K562 (cell line): ENCODE data around the gene ROBO2. TPM values are rescaled to one million over a fixed set of nuclear protein-coding genes. Genes with fewer than 3 reads are reported as not detected.

Source experiments
- ATAC-seq: fragments of 200-7000 bp; cut with Tn5 transposase; 3 replicates; pipeline ENCODE4 v1.9.1; 2020; ENCODE audit warnings: moderate library complexity
- BruUV-seq: library from RNA; stranded (reverse); fragments of 400-500 nt; replicated peaks from 2 replicates; lab custom pipeline; 2021; lab: Mats Ljungman, UMichigan
- CTCF ChIA-PET: fragments of 300-600 bp; formaldehyde crosslinking; extraction: SDS; loops from one replicate; lab custom pipeline; 2021; ENCODE audit warnings: low intra/inter-chr PET ratio; lab: Yijun Ruan, JAX
- POLR2A ChIA-PET: fragments of 300-600, 350-650 bp; sonication (Branson Sonifier 250); formaldehyde crosslinking; extraction: SDS; loops from one replicate; lab custom pipeline; 2021; ENCODE audit warnings: antibody characterized with exemption, inconsistent platforms; lab: Yijun Ruan, JAX
- DNase-seq, 4 experiments: peaks; one replicate each; pipeline versions ENCODE4 v3.0.0 to v3.0.0-alpha.2; 2011 to 2018; ENCODE audit warnings: low spot score in 3 of 4, mixed read lengths in 3 of 4; ENCODE audit errors: extremely low read depth in 1 of 4
- FAIRE-seq: peaks from 2 replicates; lab custom pipeline; 2011; peaks lifted over from hg19 to GRCh38; lab: Jason Lieb, UNC
- H2AFZ ChIP-seq: 2 replicates; pipeline ENCODE4 v1.6.0; 2011; ENCODE audit warnings: low read depth, low read length, control low read depth, inconsistent platforms
- H3K27ac ChIP-seq: fragments of 200-600 bp; 3 replicates; pipeline ENCODE4 v1.8.0; 2011; ENCODE audit warnings: low read depth, mild to moderate bottlenecking, control low read depth, inconsistent platforms, low read length, moderate library complexity, mixed read lengths; ENCODE audit errors: extremely low read depth
- H3K27me3 ChIP-seq, 2 experiments: fragments of 300-600 bp in 1 of 2; 2 replicates in 1 of 2; 3 replicates in 1 of 2; pipeline versions ENCODE4 v1.6.0 to v1.8.0; 2011; ENCODE audit warnings: inconsistent platforms in 2 of 2, low read length in 2 of 2, mild to moderate bottlenecking in 1 of 2, mixed read lengths in 1 of 2, moderate library complexity in 1 of 2; ENCODE audit not compliant: control insufficient read depth in 2 of 2, insufficient read depth in 2 of 2
- H3K36me3 ChIP-seq: fragments of 300-600 bp; 3 replicates; pipeline ENCODE4 v1.8.0; 2011; ENCODE audit warnings: mild to moderate bottlenecking, low read length, inconsistent platforms; ENCODE audit not compliant: control insufficient read depth, insufficient read depth
- H3K4me1 ChIP-seq, 2 experiments: fragments of 200-600 bp in 1 of 2; replicated peaks in 1 of 2; 2 replicates in 1 of 2; 3 replicates in 1 of 2; pipeline versions ENCODE4 v1.5.1 to v1.8.0; 2011; ENCODE audit warnings: inconsistent platforms in 2 of 2, low read length in 2 of 2, mild to moderate bottlenecking in 1 of 2, mixed read lengths in 1 of 2, moderate library complexity in 1 of 2; ENCODE audit not compliant: control insufficient read depth in 2 of 2, insufficient read depth in 2 of 2
- H3K4me2 ChIP-seq: 2 replicates; pipeline ENCODE4 v1.6.1; 2011; ENCODE audit warnings: low read length, control low read depth, inconsistent platforms, mixed read lengths; ENCODE audit not compliant: insufficient read depth
- H3K4me3 ChIP-seq: fragments of 200-600 bp; sonication (generic), shearing (Covaris generic); 2 replicates; pipeline ENCODE4 v1.5.1; 2016; ENCODE audit warnings: control low read depth, inconsistent platforms
- H3K79me2 ChIP-seq: fragments of 200-600 bp; 3 replicates; pipeline ENCODE4 v1.8.0; 2011; ENCODE audit warnings: low read length, inconsistent platforms; ENCODE audit not compliant: control insufficient read depth, insufficient read depth
- H3K9ac ChIP-seq, 2 experiments: 2 replicates each; pipeline versions ENCODE4 v1.6.0 to v1.6.1; 2011; ENCODE audit warnings: low read depth in 2 of 2, low read length in 2 of 2, control low read depth in 1 of 2, inconsistent platforms in 1 of 2, mild to moderate bottlenecking in 1 of 2, mixed read lengths in 1 of 2; ENCODE audit not compliant: insufficient read depth in 1 of 2
- H3K9me1 ChIP-seq: one replicate; pipeline ENCODE4 v1.6.0; 2011; ENCODE audit warnings: inconsistent platforms, mild to moderate bottlenecking, low read length, moderate library complexity; ENCODE audit not compliant: control insufficient read depth, insufficient read depth
- H3K9me3 ChIP-seq: replicated peaks from 2 replicates; pipeline ENCODE4 v1.5.1; 2011; ENCODE audit warnings: low read depth, low read length, inconsistent platforms; ENCODE audit not compliant: control insufficient read depth, insufficient read depth
- H4K20me1 ChIP-seq: replicated peaks from 2 replicates; pipeline ENCODE4 v1.6.1; 2011; ENCODE audit warnings: low read length, inconsistent platforms, mixed read lengths; ENCODE audit not compliant: control insufficient read depth, insufficient read depth
- CBX2 ChIP-seq: fragments of 200-600 bp; sonication (generic); IDR thresholded peaks from one replicate; pipeline ENCODE4 v1.6.1; 2012; ENCODE audit warnings: mild to moderate bottlenecking, low read length, inconsistent platforms; ENCODE audit not compliant: insufficient read depth, poor library complexity, severe bottlenecking
- GABPA ChIP-seq: fragments of 200-800 bp; sonication (Bioruptor generic); conservative IDR thresholded peaks from 2 replicates; pipeline ENCODE4 v1.6.1; 2016; ENCODE audit warnings: low read depth, missing genetic modification characterization, missing compliant biosample characterization
- L3MBTL2 ChIP-seq: fragments of 450-650 bp; IDR thresholded peaks from 2 replicates; pipeline ENCODE4 v1.6.1; 2016; ENCODE audit warnings: mild to moderate bottlenecking, moderate library complexity
- MXD1 ChIP-seq: fragments of 250-450 bp; sonication (Bioruptor Pico); IDR thresholded peaks from 2 replicates; pipeline ENCODE4 v1.8.0; 2021; ENCODE audit warnings: borderline replicate concordance, mild to moderate bottlenecking, moderate library complexity; ENCODE audit not compliant: poor library complexity, severe bottlenecking
- SP2 ChIP-seq: IDR thresholded peaks from 2 replicates; pipeline ENCODE4 v1.6.1; 2011; ENCODE audit warnings: mild to moderate bottlenecking, low read depth, low read length, moderate library complexity; ENCODE audit not compliant: poor library complexity, severe bottlenecking; ENCODE audit errors: extremely low read depth
- TARDBP ChIP-seq: fragments of 450-650 bp; IDR thresholded peaks from 2 replicates; pipeline ENCODE4 v1.6.1; 2016
- ZNF282 ChIP-seq: sonication (generic); formaldehyde crosslinking; IDR thresholded peaks from 2 replicates; pipeline ENCODE4 v1.8.1; 2023; ENCODE audit warnings: missing genetic modification reagents
- WGBS: fragments of 100-300 bp; shearing (Covaris generic); methylation state at CpG from one replicate; pipeline ENCODE4 v1.1.6; 2016; ENCODE audit warnings: low coverage, mixed read lengths; ENCODE audit not compliant: insufficient coverage; ENCODE audit errors: missing lambda C conversion rate; 5-methylcytosine and 5-hydroxymethylcytosine counted together
- in situ Hi-C: fragments of 300-500 bp; cut with MboI; formaldehyde crosslinking; loops from 4 replicates; pipeline ENCODE4 v1.15.0; 2018; ENCODE audit warnings: inconsistent platforms, mixed read lengths
- intact Hi-C: fragments of 100-400 bp; cut with micrococcal nuclease; formaldehyde crosslinking; loops from 2 replicates; pipeline ENCODE4 v1.14.2; 2022
- polyA plus RNA-seq, 8 experiments: library from polyadenylated mRNA; depleted of rRNA in 4 of 8; stranded (reverse) in 5 of 8; unstranded in 3 of 8; fragments of >200 nt; fragmentation: Nextera tagmentation in 2 of 8; fragmentation: Illumina TruSeq in 1 of 8; extraction: Ambion mirVana in 2 of 8; extraction: Trizol in 1 of 8; gene quantifications; 2 replicates each; pipeline versions ENCODE4 v1.2.1 to v1.2.3, GENCODE V29; 2011 to 2014; ENCODE audit warnings: inconsistent platforms in 1 of 8, missing spikeins in 1 of 8
- total RNA-seq, 7 experiments: library from RNA; depleted of rRNA in 6 of 7; stranded (reverse); fragments of >200 nt in 6 of 7; fragmentation: Illumina TruSeq in 2 of 7; extraction: Trizol in 2 of 7; gene quantifications; 2 replicates each; pipeline versions ENCODE4 v1.2.1 to v1.2.3, GENCODE V29; 2011 to 2021; ENCODE audit warnings: low replicate concordance in 1 of 7
- TF ChIP-seq, protein P1 (sequence below): fragments of 450-650 bp; formaldehyde crosslinking; IDR thresholded peaks from 2 replicates; pipeline ENCODE4 v1.4.0; 2020; ENCODE audit warnings: mild to moderate bottlenecking, moderate library complexity
- TF ChIP-seq, protein P2 (sequence below): fragments of 250-450 bp; sonication (Bioruptor Pico); IDR thresholded peaks from 2 replicates; pipeline ENCODE4 v1.4.0; 2020

ROBO2 gene
- total and polyA plus RNA-seq, 9 of the 15 experiments (the other 6 are each of a cell fraction or from before 2014, with no cell fraction given) = 0.84 to 3.0 (median 1.7) TPM

DNA sequence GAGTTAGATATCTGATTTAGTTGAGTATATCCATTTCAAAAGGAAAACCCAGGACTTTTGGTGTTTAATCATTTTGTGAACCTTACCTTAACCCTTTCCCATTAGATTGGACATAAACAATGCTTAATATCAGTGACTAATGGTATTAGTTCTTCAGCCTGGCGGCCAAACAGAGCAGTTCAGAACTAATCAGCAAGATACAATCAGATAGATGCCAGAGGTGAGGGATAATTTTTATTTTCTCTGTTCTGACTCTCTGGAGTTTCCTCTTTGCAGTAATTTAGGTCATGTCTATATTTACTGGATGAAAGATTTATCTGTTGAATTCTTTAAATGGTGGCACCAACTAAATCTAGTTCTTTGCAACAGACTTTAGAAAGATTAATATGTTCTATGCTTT lies 337.8 kb downstream of the ROBO2 start:
- BruUV-seq = no TSS peak
- Histone ChIP-seq H3K36me3 (no peaks in the 10 kb centered on the region), H3K4me3 (no peak overlapping the region), H3K4me2 (no peak overlapping the region), H3K4me1 (no peaks in the 10 kb centered on the region), H3K9me3 (no peaks in the 10 kb centered on the region), H3K9me1 (no peaks in the 10 kb centered on the region), H3K27ac (no peak overlapping the region), H3K9ac (no peak overlapping the region), H2AFZ (no peak overlapping the region), H3K79me2 (no peaks in the 10 kb centered on the region), H4K20me1 (no peaks in the 10 kb centered on the region), H3K27me3 (no peaks in the 10 kb centered on the region)
- CTCF ChIA-PET = no interaction called here
- in situ Hi-C loops (no loop called here), intact Hi-C loops (no loop called here)
- FAIRE-seq (no peak), DNase-seq (no peak), ATAC-seq (no peak)
- POLR2A ChIA-PET = no interaction called here
- TF ChIP-seq GABPA (tag) = no peak
- no peak for TF ChIP-seq SP2
- no peak for TF ChIP-seq ZNF282 (CRISPR knock-in tag)
- TF ChIP-seq CBX2 = no peak
- TF ChIP-seq TARDBP = no peak
- TF ChIP-seq MXD1 (CRISPR knock-in tag) = no peak
- TF ChIP-seq, protein P1, sequence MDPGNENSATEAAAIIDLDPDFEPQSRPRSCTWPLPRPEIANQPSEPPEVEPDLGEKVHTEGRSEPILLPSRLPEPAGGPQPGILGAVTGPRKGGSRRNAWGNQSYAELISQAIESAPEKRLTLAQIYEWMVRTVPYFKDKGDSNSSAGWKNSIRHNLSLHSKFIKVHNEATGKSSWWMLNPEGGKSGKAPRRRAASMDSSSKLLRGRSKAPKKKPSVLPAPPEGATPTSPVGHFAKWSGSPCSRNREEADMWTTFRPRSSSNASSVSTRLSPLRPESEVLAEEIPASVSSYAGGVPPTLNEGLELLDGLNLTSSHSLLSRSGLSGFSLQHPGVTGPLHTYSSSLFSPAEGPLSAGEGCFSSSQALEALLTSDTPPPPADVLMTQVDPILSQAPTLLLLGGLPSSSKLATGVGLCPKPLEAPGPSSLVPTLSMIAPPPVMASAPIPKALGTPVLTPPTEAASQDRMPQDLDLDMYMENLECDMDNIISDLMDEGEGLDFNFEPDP (CRISPR knock-in tag) = no peak
- TF ChIP-seq, protein P2, sequence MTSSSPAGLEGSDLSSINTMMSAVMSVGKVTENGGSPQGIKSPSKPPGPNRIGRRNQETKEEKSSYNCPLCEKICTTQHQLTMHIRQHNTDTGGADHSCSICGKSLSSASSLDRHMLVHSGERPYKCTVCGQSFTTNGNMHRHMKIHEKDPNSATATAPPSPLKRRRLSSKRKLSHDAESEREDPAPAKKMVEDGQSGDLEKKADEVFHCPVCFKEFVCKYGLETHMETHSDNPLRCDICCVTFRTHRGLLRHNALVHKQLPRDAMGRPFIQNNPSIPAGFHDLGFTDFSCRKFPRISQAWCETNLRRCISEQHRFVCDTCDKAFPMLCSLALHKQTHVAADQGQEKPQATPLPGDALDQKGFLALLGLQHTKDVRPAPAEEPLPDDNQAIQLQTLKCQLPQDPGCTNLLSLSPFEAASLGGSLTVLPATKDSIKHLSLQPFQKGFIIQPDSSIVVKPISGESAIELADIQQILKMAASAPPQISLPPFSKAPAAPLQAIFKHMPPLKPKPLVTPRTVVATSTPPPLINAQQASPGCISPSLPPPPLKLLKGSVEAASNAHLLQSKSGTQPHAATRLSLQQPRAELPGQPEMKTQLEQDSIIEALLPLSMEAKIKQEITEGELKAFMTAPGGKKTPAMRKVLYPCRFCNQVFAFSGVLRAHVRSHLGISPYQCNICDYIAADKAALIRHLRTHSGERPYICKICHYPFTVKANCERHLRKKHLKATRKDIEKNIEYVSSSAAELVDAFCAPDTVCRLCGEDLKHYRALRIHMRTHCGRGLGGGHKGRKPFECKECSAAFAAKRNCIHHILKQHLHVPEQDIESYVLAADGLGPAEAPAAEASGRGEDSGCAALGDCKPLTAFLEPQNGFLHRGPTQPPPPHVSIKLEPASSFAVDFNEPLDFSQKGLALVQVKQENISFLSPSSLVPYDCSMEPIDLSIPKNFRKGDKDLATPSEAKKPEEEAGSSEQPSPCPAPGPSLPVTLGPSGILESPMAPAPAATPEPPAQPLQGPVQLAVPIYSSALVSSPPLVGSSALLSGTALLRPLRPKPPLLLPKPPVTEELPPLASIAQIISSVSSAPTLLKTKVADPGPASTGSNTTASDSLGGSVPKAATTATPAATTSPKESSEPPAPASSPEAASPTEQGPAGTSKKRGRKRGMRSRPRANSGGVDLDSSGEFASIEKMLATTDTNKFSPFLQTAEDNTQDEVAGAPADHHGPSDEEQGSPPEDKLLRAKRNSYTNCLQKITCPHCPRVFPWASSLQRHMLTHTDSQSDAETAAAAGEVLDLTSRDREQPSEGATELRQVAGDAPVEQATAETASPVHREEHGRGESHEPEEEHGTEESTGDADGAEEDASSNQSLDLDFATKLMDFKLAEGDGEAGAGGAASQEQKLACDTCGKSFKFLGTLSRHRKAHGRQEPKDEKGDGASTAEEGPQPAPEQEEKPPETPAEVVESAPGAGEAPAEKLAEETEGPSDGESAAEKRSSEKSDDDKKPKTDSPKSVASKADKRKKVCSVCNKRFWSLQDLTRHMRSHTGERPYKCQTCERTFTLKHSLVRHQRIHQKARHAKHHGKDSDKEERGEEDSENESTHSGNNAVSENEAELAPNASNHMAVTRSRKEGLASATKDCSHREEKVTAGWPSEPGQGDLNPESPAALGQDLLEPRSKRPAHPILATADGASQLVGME (CRISPR knock-in tag) = no peak
- no peak for TF ChIP-seq L3MBTL2
- WGBS = 0% methylated on average over 1 of the region's 1 CpG
